Activated CD8-positive, alpha-beta T cell treated with anti-CD3 and anti-CD28 coated beads, Interleukin-2, amount 10 ng/mL, durations not matched to agents 7 days and 5 days (primary cell): ENCODE measurements around the gene SAT2. TPM values are rescaled to one million over a fixed set of nuclear protein-coding genes. Genes with fewer than 3 reads are reported as not detected.
"Not testable (repeated sequence)": the region's sequence is repeated elsewhere in the genome, so short reads cannot be mapped to it uniquely, and the experiment has no call there.

Experiments used
- ATAC-seq: fragments of 150-1000 bp; cut with Tn5 transposase; one replicate; pipeline ENCODE4 v1.10.0; 2021; ENCODE audit warnings: moderate library complexity
- CTCF ChIA-PET: fragments of 350-600 bp; sonication (Branson Sonifier 250); formaldehyde crosslinking; loops from one replicate; lab custom pipeline; 2021; ENCODE audit warnings: antibody characterized with exemption; lab: Charles Lee
- POLR2A ChIA-PET: fragments of 350-600 bp; sonication (Branson Sonifier 250); formaldehyde crosslinking; loops from one replicate; lab custom pipeline; 2021; ENCODE audit warnings: antibody characterized with exemption; lab: Charles Lee
- DNase-seq: peaks from one replicate; pipeline ENCODE4 v3.0.0-alpha.2; 2020
- H3K27ac Mint-ChIP-seq: one replicate; pipeline ENCODE4 v1.8.0; 2021; ENCODE audit warnings: mild to moderate bottlenecking, mixed read lengths
- H3K27me3 Mint-ChIP-seq: one replicate; pipeline ENCODE4 v1.8.0; 2021; ENCODE audit warnings: low read depth, mixed read lengths
- H3K36me3 Mint-ChIP-seq: one replicate; pipeline ENCODE4 v1.8.0; 2021; ENCODE audit warnings: low read depth, mixed read lengths
- H3K4me1 Mint-ChIP-seq: one replicate; pipeline ENCODE4 v1.8.0; 2021; ENCODE audit warnings: low read depth, mixed read lengths
- H3K4me3 Mint-ChIP-seq: one replicate; pipeline ENCODE4 v1.8.0; 2021; ENCODE audit warnings: mild to moderate bottlenecking, mixed read lengths
- H3K9me3 Mint-ChIP-seq: one replicate; pipeline ENCODE4 v1.8.0; 2022; ENCODE audit warnings: mixed read lengths; ENCODE audit not compliant: insufficient read depth
- total RNA-seq, 2 experiments: library from RNA; stranded (reverse); gene quantifications; one replicate each; pipeline ENCODE4 v1.2.3, GENCODE V29; 2021

SAT2 gene
- total RNA-seq, 2 experiments from 2014 or later = 18.2 to 21.4 TPM

- CTCF ChIA-PET = interaction anchor here (0.6 kb wide), 1 partner anchor 138 kb away, joined by 3 read pairs; no protein-coding TSS in a partner anchor
- peaks cover 12% of the 10 kb centered on the region for H3K4me1 Mint-ChIP-seq
- ATAC-seq = no peak
- H3K27me3 Mint-ChIP-seq = peaks cover 48% of the 10 kb centered on the region
- H3K36me3 Mint-ChIP-seq = no peaks in the 10 kb centered on the region
- DNase-seq = no peak
- no peaks in the 10 kb centered on the region for H3K9me3 Mint-ChIP-seq
- H3K27ac Mint-ChIP-seq = no peak overlapping the region
- H3K4me3 Mint-ChIP-seq = no peak overlapping the region
- POLR2A ChIA-PET = interaction anchor here (1.6 to 3.5 kb wide), 2 partner anchors 34 kb away, joined by 7 to 23 read pairs; partner anchors contain the start of genes TP53 and WRAP53
These were observed 25.1 kb upstream of the SAT2 start for GRCh38 chr17:7652388-7653356.

GRCh38 chr17:7651665-7652387, 24.2 kb upstream of the SAT2 start:
- Mint-ChIP-seq H3K9me3 (no peaks in the 10 kb centered on the region), H3K4me1 (peaks cover 12% of the 10 kb centered on the region), H3K27me3 (peaks cover 48% of the 10 kb centered on the region), H3K36me3 (no peaks in the 10 kb centered on the region), H3K27ac (no peak overlapping the region), H3K4me3 (no peak overlapping the region)
- ATAC-seq (no peak), DNase-seq (no peak)
- CTCF ChIA-PET = interaction anchor here (0.6 to 2.0 kb wide), 5 partner anchors 19 to 137 kb away, joined by 3 to 8 read pairs (median 4); partner anchors contain the start of gene TP53
- POLR2A ChIA-PET = interaction anchor here (0.7 to 3.5 kb wide), 4 partner anchors 19 to 181 kb away, joined by 3 to 23 read pairs (median 3); partner anchors contain the start of genes TP53 and WRAP53

- H3K27me3 Mint-ChIP-seq = peaks cover 51% of the 10 kb centered on the region
- H3K27ac Mint-ChIP-seq = no peak overlapping the region
- no peaks in the 10 kb centered on the region for H3K36me3 Mint-ChIP-seq
- H3K9me3 Mint-ChIP-seq = no peaks in the 10 kb centered on the region
- DNase-seq (no peak), ATAC-seq (no peak)
- H3K4me3 Mint-ChIP-seq = peak overlapping the region; percentile 54
- POLR2A ChIA-PET = interaction anchor here (0.6 to 3.5 kb wide), 6 partner anchors 9 to 182 kb away, joined by 3 to 23 read pairs (median 3); partner anchors contain the start of genes SAT2, TP53 and WRAP53
- peaks cover 12% of the 10 kb centered on the region for H3K4me1 Mint-ChIP-seq
- CTCF ChIA-PET = interaction anchor here (0.8 to 2.0 kb wide), 5 partner anchors 19 to 38 kb away, joined by 3 to 8 read pairs (median 4); partner anchors contain the start of gene TP53
These were observed 23.6 kb upstream of the SAT2 start for GRCh38 chr17:7651097-7651664.

GRCh38 chr17:7650509-7651096, 23.0 kb upstream of the SAT2 start, which contains the start of gene ATP1B2:
ATP1B2 (plus strand) TSS chr17:7650926; CDS start chr17:7651519, 593 bp downstream.
- POLR2A ChIA-PET = interaction anchor here (0.6 to 3.5 kb wide), 5 partner anchors 9 to 77 kb away, joined by 3 to 23 read pairs (median 3); partner anchors contain the start of genes SAT2, TP53 and WRAP53

GRCh38 chr17:7647018-7647417, 19.4 kb upstream of the SAT2 start:
- H3K4me1 Mint-ChIP-seq = peaks cover 17% of the 10 kb centered on the region
- H3K36me3 Mint-ChIP-seq = no peaks in the 10 kb centered on the region
- DNase-seq (no peak), ATAC-seq (no peak)
- peaks cover 33% of the 10 kb centered on the region for H3K27me3 Mint-ChIP-seq
- no peak overlapping the region for H3K27ac Mint-ChIP-seq
- H3K4me3 Mint-ChIP-seq = no peak overlapping the region
- no peaks in the 10 kb centered on the region for H3K9me3 Mint-ChIP-seq
- ChIA-PET CTCF (interaction anchor here (0.8 to 1.6 kb wide), 2 partner anchors 14 to 40 kb away, joined by 3 to 4 read pairs; partner anchors contain the start of gene TP53), POLR2A (interaction anchor here (0.5 to 1.2 kb wide), 2 partner anchors 75 to 310 kb away, joined by 3 read pairs; partner anchors contain the start of gene ACAP1)

More at GRCh38 chr17:7650509-7651096, 23.0 kb upstream of the SAT2 start, which contains the start of gene ATP1B2:
- peak; percentile 88 for ATAC-seq
- Mint-ChIP-seq H3K4me3 (peak within 1 kb of the TSS; percentile 66), H3K27ac (no peak within 1 kb of the TSS), H3K4me1 (peaks cover 12% of the 10 kb centered on the region), H3K36me3 (no peaks in the 10 kb centered on the region), H3K27me3 (peaks cover 52% of the 10 kb centered on the region), H3K9me3 (no peaks in the 10 kb centered on the region)
- peak; percentile 77 for DNase-seq
- CTCF ChIA-PET = interaction anchor here (0.8 to 2.0 kb wide), 6 partner anchors 18 to 38 kb away, joined by 3 to 8 read pairs (median 4); partner anchors contain the start of genes SAT2 and TP53

- DNase-seq (no peak), ATAC-seq (no peak)
- ChIA-PET POLR2A (no interaction called here), CTCF (interaction anchor here (0.8 to 1.6 kb wide), 2 partner anchors 14 to 41 kb away, joined by 3 to 4 read pairs; partner anchors contain the start of gene TP53)
- Mint-ChIP-seq H3K27ac (no peak overlapping the region), H3K9me3 (no peaks in the 10 kb centered on the region), H3K27me3 (peaks cover 34% of the 10 kb centered on the region), H3K36me3 (no peaks in the 10 kb centered on the region), H3K4me1 (peaks cover 21% of the 10 kb centered on the region), H3K4me3 (no peak overlapping the region)
These were observed 18.8 kb upstream of the SAT2 start for GRCh38 chr17:7646457-7646856.

GRCh38 chr17:7644775-7645174, 17.2 kb upstream of the SAT2 start:
- peaks cover 19% of the 10 kb centered on the region for H3K27me3 Mint-ChIP-seq
- ChIA-PET POLR2A (no interaction called here), CTCF (no interaction called here)
- H3K4me3 Mint-ChIP-seq = no peak overlapping the region
- no peaks in the 10 kb centered on the region for H3K36me3 Mint-ChIP-seq
- H3K9me3 Mint-ChIP-seq = no peaks in the 10 kb centered on the region
- DNase-seq (no peak), ATAC-seq (no peak)
- peaks cover 8% of the 10 kb centered on the region for H3K4me1 Mint-ChIP-seq
- no peak overlapping the region for H3K27ac Mint-ChIP-seq

GRCh38 chr17:7641635-7642034, 14.0 kb upstream of the SAT2 start:
- H3K4me1 Mint-ChIP-seq, ATAC-seq, H3K36me3 Mint-ChIP-seq, H3K27ac Mint-ChIP-seq, DNase-seq, H3K9me3 Mint-ChIP-seq: not testable (repeated sequence)
- peak overlapping the region; percentile 34 for H3K4me3 Mint-ChIP-seq
- peaks cover 13% of the 10 kb centered on the region for H3K27me3 Mint-ChIP-seq
- ChIA-PET POLR2A (interaction anchor here (0.9 to 1.8 kb wide), 2 partner anchors 40 to 46 kb away, joined by 3 to 6 read pairs; partner anchors contain the start of gene TP53), CTCF (interaction anchor here (2.1 to 2.3 kb wide), 2 partner anchors 9 to 46 kb away, joined by 10 to 14 read pairs; partner anchors contain the start of genes TP53 and WRAP53)

GRCh38 chr17:7640783-7641182, 13.2 kb upstream of the SAT2 start:
- POLR2A ChIA-PET = interaction anchor here (1.8 kb wide), 1 partner anchor 47 kb away, joined by 6 read pairs; the partner anchor contains the start of gene TP53

GRCh38 chr17:7636163-7636562, 8.5 kb upstream of the SAT2 start:
- ChIA-PET CTCF (interaction anchor here (7.5 kb wide), 1 partner anchor 51 kb away, joined by 129 read pairs; the partner anchor contains the start of genes TP53 and WRAP53), POLR2A (no interaction called here)
- peaks cover 2% of the 10 kb centered on the region for H3K27me3 Mint-ChIP-seq
- H3K9me3 Mint-ChIP-seq = no peaks in the 10 kb centered on the region
- DNase-seq (no peak), ATAC-seq (no peak)
- no peaks in the 10 kb centered on the region for H3K36me3 Mint-ChIP-seq
- H3K4me1 Mint-ChIP-seq = peaks cover 2% of the 10 kb centered on the region
- no peak overlapping the region for H3K4me3 Mint-ChIP-seq
- H3K27ac Mint-ChIP-seq = no peak overlapping the region

More at GRCh38 chr17:7640783-7641182, 13.2 kb upstream of the SAT2 start:
- ATAC-seq = no peak
- CTCF ChIA-PET = interaction anchor here (2.1 to 2.3 kb wide), 3 partner anchors 8 to 47 kb away, joined by 4 to 14 read pairs (median 10); partner anchors contain the start of genes TP53 and WRAP53
- no peaks in the 10 kb centered on the region for H3K36me3 Mint-ChIP-seq
- no peak overlapping the region for H3K4me3 Mint-ChIP-seq
- no peak for DNase-seq
- H3K4me1 Mint-ChIP-seq = peaks cover 8% of the 10 kb centered on the region
- H3K9me3 Mint-ChIP-seq = no peaks in the 10 kb centered on the region
- no peak overlapping the region for H3K27ac Mint-ChIP-seq
- peaks cover 9% of the 10 kb centered on the region for H3K27me3 Mint-ChIP-seq
